AML-193 (cell line): Measurements from ENCODE around the gene VSIG2.
"Not testable (repeated sequence)": the region's sequence is repeated elsewhere in the genome, so short reads cannot be mapped to it uniquely, and the experiment has no call there.

ENCODE experiments used
- DNase-seq, 2 experiments: peaks; one replicate each; lab custom pipeline; 2025; lab: John Stamatoyannopoulos, UW

VSIG2 gene

GRCh38 chr11:124751741-124752470, at the start of gene VSIG2:
Gene VSIG2 (minus strand): TSS chr11:124752255. CDS start chr11:124752137, 118 bp downstream.
- DNase-seq: no peak

DNA sequence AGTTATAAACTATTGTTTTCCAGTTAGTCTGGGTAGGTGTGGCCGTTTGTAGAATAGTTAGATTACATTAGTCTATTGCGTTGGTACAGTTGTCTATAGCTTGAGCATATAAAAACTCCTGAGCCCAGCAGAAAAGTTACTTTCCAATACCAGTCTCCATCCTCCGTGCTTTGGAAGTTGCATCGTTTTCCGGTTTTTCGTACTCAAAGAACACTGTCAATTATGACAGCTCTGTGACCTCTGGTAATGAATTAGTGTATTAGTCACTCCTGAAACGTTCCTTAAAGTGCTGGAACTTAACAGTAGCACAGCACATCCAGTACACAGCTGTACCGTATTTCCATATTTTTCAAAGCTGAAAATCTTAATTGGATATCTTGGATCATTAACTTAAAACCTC, 49.0 kb upstream of the VSIG2 start:
- no peak for DNase-seq

- peak; percentile 27 to 46 for DNase-seq
Observed at GRCh38 chr11:124800226-124800929, 48.3 kb upstream of the VSIG2 start, which contains the start of gene MSANTD2. Gene MSANTD2 (minus strand): TSS chr11:124800406. CDS start chr11:124800380, 26 bp downstream.

- DNase-seq: peak in 1 of 2 experiments; percentile 3
Observed at GRCh38 chr11:124799348-124800225, 47.5 kb upstream of the VSIG2 start.

DNA sequence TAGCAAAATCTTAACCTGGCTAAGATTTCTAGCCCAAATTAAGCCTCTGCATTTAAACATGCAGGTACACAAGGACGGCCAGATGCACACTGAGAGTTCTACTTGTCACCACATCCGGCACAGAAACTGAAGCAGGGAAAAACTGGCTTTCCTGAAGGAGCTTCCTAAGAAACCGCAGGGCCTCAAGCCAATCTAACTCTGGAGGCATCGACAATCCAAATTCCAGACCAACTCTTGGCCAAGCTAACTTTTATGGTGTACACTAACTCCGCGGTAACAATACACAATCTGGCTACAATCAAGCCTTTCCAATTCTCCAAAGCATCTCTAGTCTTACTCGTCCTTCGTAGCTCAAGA, 46.9 kb upstream of the VSIG2 start:
- DNase-seq: no peak

GRCh38 chr11:124796312-124796711, 44.3 kb upstream of the VSIG2 start:
- no peak for DNase-seq

GRCh38 chr11:124793466-124794278, 41.6 kb upstream of the VSIG2 start:
- DNase-seq: peak; percentile 62 to 72

- no peak for DNase-seq
Observed at GRCh38 chr11:124791626-124792341, 39.7 kb upstream of the VSIG2 start.

DNA sequence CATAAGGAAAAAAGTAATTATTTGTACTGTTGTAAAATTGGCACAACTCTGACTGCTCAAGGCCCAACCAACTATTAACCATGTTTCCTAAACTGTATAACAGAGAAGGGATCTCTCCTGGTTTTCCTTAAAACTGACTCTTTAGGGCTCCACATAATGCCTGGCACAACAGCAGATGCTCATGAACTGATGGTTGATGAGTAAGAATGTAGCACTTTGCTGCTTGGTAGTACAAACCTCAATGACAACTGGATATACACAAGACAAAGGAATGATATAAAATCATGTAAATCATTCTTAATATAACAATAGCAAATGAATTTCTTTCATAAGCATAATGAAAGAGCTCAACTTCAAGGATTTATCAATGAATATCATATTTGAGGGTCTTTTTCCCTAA, 36.5 kb upstream of the VSIG2 start:
- DNase-seq: no peak

DNA sequence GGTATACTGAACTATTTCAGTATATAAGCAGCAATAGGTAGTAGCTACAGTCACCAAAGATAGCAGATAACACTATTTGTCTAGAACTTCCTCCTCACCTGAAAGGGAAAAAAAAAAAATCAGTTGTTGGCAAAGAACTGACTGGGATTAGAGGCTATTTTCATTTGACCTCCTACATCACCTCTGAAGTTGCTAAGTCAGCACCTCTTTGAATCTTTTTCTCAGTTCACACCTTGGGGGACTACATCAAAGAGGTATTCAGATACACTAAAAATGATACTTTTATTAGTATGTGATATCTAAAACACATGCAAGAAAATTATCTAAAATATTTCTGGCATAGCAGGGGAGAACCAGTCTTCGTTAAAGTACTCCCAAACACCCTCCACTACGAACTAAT, 32.0 kb upstream of the VSIG2 start:
- no peak for DNase-seq

DNA sequence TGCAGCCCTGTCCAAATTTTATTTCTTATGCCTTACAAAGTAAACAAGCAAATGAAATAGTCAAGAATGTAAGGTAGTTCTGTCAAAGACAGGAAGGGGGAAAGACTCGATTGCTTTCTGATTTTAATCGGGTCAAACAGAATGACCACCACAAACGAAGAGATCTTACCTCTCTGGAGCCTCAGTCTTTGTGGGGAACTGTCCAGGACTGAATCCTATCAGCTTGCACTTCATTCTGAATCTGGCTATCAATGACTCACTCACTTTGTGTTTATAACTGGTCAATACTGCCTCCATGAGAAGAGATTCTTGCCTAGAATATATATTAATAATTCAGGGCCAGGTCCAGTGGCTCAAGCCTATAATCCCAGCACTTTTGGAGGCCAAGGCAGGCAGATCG, 30.9 kb upstream of the VSIG2 start:
- DNase-seq: no peak

DNA sequence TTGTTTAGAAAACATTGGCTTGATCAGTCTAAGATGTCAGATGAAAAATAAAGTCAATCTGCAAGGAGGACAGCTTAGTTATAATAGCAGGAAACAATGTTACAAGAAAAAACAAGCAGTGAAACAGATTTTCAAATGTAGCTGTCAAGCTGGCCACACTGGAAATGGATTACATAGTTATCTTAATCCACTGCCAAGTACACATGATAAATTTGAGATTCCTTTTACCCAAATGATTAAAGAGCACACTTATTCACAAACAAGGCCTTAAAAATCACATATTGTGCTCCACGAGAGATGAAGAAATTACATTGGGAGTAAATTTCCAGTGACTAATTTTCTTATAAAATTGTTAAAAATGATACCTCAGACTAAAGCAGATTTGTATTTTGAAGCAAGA, 27.5 kb upstream of the VSIG2 start:
- DNase-seq: no peak

DNA sequence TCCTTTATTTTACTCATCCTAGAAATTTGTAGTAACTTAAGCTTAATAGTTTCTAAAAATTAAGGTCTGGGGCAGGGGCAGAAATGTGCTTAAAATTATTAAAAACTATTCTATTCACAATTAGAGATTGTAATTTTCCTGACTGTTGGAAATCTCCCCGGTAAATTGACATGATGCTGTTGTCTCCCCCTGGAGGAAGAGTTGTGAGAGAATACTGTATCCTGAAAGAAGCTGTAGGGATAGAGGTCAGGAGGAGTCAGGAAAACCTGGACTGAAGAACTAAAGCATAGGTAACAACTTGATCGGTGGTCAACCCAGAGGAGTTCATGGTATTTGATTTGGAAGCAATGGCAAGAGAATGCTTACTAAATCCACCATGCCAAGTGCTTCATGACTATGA, 26.2 kb upstream of the VSIG2 start:
- DNase-seq: no peak

DNA sequence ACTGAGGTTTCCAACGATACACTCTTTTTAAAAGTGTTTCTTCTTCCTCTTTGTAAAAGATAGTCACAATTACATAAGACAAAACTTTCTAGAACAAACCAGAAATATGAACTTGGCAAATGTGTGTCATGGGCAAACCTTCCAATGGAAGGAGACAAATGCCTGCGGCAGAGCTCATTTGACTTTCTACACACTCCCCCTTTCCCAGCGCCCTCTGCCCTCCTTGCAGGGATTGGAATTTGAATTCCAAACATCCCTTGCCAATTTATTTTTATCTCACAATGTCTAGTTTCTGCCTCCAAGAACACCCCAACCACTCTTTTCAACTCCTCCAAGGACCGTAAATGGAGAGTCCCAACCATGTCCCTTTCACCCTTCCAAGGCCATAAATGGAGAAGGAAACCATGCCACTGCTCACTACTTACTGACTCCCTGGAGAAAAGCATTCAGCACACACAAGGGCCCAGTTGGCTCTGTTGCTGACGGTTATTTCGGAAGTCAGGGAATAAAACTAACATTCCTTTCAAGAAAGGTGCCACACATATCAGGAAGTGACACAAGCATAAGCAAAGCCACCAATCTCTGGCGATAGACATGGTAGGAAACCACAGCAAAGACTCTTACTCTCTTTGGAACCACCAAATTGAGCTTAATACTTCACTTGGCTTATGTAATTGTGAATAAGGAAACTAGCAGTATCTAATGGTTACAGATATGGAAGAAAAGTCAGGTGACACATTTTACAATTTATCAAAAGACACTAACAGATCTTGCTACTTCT, 25.0 kb upstream of the VSIG2 start:
- DNase-seq: no peak

DNA sequence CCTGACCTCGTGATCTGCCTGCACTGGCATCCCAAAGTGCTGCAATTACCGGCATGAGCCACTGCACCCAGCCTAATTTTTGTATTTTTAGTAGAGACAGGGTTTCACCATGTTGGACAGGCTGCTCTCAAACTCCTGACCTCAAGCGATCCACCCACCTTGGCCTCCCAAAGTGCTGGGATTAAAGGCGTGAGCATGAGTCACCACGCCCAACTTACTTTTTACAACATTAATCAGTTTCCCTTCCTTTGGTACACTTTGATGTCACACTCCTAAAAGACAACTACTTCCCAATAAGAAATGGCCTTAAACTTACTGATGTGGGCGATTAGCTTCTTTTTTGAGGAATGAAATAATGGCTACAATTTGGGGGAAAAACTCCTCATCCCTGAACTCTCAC, 18.9 kb upstream of the VSIG2 start:
- not testable (repeated sequence) for DNase-seq

DNA sequence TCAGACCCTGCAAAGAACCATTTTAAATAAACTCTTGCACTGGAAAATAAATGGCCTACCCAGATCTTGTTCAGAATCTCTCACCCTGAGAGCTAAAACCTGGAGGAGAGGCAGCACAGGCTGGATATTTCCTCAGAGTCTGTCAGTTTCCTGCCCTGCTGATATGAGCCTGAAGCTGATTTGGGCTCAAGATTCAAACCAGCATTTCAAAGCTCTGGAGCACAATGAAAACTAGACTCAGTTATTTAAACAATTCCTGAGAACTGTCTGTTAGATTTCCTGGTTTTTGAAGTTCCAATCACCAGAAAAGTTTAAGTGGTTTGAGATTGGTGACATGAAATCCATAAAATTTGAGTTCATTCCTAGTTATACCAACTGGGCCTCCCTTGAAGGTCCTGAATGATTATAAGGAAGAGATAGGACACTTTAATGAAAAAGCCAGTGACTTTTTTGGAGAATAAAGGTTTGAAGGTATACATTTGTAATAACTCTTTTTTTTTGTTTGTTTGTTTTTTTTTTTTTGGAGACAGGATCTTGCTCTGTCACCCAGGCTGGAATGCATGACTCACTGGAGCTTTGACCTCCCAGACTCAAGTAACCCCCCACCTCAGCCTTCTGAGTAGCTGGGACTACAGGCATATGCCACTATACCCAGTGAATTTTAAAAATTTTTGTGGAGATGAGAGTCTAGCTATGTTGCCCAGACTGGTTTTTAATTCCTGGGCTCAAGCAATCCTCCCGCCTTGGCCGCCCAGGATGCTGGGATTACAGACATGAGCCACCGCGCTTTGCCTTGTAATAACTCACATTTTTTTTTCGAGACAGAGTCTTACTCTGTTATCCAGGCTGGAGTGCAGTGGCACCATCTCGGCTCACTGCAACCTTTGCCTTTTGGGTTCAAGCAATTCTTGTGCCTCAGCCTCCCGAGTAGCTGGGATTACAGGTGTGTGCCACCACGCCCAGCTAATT, 18.0 kb upstream of the VSIG2 start:
- DNase-seq: no peak

- no peak for DNase-seq
Observed at GRCh38 chr11:124768914-124769313, 16.9 kb upstream of the VSIG2 start.

DNA sequence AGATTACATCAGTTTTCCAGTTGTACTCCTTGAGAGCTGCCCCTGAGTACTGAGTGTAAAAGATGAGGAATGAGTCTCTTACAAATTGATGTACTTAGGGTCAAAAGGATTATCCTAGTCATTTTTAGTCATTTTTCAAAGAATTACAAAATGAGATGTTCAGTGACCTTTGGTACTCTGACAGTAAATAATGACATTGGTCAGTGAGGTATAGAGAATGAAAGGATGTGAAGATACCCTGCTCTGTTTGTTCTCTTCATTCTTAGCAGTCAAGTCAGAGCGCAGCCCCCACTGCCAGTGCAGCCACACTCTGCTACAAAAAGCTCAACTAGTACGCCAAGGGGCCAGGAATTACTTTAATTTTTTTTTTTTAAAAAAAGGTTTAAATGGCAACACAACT, 14.1 kb upstream of the VSIG2 start:
- DNase-seq: no peak
